NAMALWA (cell line): Measurements from ENCODE around the gene CD46.

Experiments used
- DNase-seq: peaks from one replicate; pipeline ENCODE4 v3.0.0-alpha.2; 2015; ENCODE audit warnings: low spot score

The CD46 gene

DNA sequence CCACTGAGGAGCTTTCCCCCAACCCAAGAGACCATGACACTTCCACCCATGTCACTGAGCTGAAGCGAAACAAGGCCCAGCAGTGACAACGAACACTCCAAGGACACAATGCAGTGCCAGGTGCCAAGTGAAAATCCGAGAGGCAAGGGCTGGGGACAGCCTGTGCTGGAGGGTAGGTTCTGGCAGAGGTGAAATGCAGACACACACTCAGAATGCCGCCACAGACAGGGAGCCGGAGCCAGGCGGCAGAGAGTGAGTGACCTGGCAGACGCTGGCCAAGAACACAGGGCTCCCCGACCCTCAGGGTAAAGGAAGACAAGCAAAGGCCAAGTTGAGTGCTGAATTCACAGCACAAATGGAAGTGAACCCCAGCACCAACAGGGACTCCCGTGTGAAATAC lies 78.9 kb downstream of the CD46 start:
- no peak for DNase-seq

DNA sequence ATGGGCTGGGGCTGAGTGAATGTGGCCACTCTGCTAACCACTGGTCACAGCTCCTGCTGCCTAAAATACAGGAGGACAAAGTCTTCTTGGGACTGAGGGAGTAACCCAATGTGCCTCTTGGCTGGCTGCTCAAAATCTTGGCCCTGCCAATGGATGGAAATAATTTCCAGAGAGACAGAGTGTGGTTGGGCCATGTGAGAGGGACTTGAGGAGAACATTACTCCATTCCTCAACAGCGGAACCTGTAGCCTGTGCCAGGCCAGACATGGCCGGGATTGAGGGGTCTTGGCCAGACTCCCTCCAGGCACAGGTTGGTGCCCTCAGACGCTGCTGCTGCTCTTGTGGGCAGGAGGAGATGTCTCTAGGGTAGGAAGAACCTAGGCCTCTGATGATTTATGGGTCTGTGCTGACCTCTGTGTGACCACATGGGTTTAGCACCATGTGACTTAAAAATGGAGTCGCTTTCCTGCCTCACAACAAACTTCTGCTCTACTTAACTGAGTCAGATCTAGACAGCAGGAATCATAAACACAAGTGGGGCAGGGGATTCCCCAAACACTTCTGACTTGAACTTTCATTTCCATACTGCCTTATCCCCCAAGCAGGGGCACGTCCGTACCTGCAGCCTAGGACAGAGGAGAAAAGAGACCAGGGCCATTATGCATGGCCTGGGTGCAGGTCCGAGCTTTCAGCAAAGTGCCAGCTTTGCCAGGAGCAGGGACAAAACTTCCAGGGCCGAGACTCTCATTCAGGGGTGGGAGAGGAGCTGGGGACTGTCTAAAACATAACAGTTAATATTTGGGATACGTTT lies 79.9 kb downstream of the CD46 start:
- no peak for DNase-seq

DNA sequence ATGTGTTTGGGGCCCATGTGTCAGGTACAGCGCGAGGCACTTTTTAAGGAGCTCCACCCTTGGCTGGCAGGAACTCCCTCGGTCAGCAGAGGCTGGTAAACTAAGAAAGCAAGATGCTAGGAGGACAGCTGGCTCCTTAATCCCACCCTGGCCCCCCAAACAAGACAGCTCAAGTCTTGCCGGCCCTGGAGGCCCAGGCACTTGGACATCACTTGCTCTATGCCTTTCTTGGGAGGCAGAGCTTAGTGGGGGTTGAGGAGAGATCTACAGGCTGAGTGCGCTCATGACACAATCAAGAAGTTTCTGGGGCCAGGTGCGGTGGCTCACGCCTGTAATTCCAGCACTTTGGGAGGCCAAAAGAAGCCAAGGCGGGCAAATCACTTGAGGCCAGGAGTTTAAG lies 80.9 kb downstream of the CD46 start:
- no peak for DNase-seq

DNA sequence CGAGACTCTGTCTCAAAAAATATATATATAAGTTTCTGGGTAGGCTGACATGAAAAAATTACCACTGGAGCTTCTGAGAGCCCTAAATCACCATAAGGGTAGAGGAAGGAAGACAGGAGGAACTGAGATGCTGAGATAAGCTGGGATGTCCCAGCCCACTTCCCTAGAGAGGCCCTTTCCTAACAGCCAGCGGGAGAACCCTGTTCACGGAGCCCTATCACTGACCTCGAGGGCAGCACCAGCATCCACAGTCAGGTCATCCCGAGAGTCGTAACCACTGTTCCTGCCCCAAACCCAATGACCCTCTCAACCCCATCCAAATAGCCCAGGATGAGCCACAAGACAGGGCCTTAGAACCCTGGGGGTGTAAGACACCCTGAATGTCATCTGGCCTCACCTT lies 81.5 kb downstream of the CD46 start:
- no peak for DNase-seq

DNA sequence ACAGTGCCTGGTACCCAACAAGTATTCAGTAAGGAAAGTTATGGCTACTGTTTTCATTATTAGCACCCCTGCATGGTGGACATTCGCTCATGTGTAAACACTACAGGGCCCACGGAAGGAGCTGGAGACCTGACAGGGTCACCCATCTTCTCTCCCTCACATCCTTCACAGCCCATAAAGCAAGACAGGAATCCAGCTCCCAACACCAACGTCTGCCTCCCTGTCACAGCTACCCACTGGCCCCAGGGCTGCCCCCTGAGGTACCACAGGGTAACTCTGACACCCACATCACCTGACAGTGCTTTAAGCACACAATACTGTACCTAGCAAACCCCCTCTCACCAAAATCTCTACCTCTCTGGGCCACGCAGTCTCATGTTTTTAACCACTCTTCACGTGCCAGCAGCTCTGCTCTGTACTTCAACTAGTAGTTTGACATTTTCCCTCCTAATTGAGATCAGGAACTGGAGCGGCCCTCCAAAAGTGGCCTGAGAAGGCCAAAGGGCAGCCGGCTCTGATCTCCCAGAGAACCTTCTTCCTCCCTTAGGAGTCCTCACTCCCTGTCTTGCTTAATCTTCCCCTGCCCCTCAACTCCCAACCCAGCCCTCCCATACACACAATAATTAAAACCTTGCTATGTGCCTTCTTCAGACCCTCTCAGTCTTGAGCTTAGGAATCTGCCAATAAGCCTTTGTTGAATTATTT lies 82.3 kb downstream of the CD46 start:
- DNase-seq: no peak

DNA sequence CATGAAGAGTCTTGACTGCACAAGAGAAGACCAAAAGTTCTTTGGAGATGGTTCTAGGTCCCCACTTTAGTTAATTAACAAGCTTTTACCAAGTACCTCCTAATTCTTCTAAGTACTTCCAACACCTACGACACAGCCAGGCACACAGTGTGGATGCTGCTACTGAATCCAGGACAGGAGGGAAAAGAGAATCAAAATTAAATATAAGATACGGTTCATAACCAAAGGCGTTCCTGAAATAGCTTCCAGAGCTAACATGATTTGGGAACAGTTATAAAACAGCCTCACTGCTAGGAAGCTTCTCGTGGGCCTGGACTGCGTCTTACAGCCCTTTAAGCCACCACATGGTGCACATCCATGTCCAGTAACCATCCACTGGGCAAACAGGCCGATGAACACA lies 84.1 kb downstream of the CD46 start:
- no peak for DNase-seq

DNA sequence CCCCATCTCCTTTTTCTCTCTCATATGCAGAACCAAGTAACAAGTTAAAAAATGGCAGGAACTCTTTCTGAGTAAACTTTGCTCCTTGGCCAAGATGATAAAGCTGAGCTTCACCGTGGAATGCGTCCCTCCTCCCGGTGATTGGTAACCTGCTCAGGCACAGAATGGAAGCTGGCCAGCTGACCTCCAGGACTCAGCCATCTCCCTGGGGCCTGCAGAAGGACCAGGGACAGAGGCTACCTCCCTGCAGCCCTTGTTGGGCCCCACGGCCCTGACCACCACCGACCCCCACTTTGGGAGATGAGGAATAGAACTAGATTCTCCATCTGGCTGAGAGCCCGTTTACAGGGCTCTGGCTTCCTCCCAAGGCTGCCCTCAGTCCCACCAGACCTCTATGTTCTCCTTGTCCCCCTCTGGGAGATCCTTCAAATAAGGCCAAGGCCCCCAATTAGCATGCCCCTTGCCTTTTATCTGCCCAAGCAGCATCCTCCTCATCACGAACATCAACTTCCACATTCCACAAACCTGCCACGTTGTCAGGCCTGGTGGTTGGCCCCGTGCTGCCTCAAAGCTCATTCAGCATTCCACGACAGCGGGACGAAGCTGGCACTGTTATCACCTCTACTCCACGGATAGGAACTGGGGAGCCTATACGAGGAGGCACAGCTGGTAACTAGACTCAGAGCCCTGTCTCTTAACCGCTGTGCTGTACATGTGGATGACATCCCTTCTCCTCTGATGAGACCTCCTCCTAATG lies 84.9 kb downstream of the CD46 start:
- no peak for DNase-seq

DNA sequence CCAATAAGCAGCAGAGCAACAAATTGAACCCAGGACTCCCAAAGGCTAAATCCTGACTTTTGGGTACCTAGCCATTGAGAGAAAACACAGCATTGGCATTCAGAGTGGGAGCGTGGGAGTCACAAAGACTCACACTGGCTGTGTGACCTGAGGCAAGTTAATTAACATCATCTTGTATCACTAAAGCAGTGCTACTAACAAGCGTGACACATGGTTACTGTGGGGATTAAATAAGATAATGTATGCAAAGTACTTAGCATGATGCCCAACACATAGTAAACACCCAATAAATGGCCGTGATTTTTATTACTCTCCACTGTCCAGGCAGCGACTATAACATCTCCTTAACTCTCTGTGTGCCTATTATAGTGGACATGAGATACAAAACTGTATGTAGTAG lies 85.8 kb downstream of the CD46 start:
- DNase-seq: no peak

DNA sequence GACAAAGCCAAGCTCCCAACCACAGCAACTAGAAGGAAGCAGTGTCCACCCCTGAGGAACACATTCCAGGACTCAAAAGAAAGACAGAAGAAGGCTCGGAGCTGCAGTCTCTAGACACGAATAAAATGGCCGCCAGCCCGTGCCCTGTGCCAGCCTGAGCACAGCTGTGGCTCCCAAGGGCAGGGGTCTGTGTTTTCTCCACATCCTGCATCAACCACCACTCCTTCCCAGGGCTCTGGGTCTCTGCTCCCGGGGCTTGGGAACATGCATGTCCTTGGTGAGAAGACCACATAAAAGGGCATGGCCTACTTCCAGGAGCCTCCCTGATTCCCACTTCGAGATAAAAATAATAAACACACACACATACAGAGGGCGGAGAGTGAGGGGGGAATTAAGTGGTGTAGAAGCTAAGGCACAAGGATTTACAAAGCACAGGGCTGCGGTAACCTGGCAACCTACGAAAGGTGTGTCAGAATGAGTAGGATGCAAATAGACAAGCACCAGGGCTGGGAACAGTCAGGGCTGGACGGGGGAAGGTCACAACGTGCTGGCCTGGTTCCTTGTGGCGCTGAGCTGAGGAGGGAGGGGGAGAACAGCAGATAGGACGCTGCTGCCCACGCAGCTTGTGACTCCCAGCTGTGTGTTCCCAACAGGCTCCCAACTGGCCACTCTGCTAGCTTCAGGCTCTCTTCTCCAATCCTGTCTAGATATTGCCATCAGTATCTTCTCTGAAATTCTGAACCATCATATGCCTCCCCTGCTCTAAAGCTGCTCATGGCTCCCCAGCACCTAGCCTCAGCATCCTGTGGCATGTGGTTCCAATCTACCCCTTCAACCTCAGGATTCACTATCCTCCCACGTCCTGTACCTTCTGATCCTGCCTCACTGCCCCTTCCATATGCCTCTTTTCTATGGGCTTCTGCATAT lies 86.6 kb downstream of the CD46 start:
- DNase-seq: no peak

DNA sequence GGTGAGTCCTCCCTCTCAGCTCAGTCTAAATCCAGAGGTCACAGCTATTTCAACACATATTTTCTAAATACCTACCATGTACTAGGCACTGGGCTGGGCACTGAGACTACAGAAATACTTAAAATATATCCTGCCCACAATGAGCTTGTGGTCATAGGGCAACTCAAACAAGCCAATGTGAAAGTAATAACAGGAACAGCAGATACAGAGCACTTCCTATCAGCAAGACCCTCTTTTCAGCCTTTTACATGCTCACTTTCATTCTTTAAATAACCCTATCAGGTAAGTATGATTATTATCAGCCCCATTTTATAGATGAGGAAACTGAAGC lies 87.2 kb downstream of the CD46 start:
- no peak for DNase-seq

DNA sequence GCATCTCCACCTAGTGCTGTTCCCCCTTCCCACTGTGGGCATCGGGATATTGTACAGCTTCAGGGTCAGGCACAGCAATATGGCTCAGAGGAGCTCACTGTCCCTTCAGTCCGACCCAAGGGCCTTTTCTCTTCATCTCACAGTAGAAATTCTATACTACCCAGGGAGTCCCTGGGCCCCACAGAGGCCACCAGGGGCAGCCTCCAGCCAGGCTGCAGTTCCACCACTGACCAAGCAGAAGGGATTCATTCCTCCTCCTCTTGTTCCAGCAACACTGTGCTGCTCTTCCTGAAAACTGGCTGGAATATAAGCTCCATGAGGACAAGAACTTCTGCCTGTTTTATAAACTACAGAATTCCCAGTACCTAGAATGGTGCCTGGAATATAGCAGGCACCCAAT lies 88.5 kb downstream of the CD46 start:
- no peak for DNase-seq

DNA sequence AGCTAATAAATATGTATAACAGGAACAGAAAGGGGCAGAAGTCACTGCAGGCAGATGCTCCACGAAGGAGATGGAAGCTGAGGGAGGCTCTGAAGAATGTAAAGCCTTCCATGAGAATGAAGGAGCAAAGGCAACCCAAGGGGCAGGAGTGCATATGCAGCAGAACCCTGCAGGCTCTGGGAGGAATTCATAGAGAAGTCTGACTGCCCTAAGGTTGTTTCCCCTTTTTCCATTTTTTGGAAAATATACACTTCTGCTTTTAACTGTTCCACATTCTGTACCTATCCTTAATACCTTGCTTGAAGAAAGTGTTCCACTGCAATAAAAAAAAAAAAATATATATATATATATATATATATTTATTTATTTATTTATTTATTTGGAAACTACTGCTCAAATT lies 89.4 kb downstream of the CD46 start:
- no peak for DNase-seq

DNA sequence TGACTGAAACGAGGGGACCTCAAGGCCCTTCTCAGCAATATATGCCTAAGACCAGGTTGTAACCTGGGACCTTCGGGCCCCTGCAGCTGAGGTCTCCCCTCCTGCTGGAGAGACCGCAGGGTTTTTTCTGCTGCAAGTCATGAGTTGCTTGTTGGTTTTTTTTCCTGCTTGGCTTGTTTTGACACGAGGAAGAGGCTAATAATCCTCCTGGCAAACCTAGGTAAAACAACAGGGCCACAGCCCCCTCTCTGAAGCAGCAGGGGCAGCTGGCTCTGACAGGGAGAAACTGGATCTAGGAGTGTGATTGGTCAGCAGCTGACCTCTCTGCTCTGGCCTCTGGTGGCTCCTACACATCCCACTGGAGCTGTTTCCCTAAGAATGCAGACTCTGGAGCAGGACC lies 90.0 kb downstream of the CD46 start:
- no peak for DNase-seq

DNA sequence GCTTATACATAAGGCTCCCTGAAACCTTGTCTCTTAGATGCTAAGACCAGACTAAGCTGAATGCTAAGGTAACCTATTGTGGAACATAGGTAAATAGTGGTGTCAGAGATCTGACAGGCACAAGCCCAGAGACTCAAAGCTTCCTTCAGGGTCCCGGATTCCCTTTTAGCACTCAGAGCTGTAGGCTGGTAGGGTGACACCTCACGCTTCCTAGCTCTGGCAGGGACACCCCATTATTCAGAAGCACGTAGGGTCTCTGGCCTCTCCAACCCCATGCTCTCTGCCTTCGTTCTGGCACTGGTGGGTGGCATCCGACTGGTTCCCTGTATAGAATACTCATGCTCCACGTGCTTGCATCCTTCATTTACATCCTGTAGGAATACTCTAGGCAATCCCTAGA lies 90.7 kb downstream of the CD46 start:
- DNase-seq: no peak

DNA sequence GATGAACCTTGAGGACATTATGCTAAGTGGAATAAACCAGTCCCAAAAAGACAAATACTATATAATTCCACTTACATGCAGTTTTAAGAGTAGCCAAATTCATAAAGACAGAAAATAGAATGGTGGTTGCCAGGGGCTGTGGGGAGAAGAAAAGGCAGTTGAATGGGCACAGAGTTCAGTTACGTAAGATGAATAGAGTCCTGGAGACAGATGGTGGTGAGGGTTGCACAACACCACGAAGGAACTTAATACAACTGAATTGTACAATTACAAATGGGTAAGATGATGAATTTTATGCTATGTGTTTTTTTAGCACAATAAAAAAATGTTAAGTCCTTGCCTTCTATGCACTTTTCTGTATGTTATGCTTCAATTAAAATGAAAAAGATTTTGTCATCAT lies 92.5 kb downstream of the CD46 start:
- no peak for DNase-seq
